AG09319 (cell line): ENCODE measurements around the gene MAMLD1.

Source experiments
- DNase-seq: peaks from one replicate; pipeline ENCODE4 v3.0.0-alpha.2; 2010; ENCODE audit warnings: low read depth; ENCODE audit errors: extremely low read depth
- CTCF ChIP-seq: IDR thresholded peaks from 2 replicates; pipeline ENCODE4 v1.5.1; 2011; ENCODE audit warnings: low read depth, mild to moderate bottlenecking, inconsistent platforms, low read length, moderate library complexity

The MAMLD1 gene

GRCh38 chrX:150352581-150352980 lies 10.5 kb upstream of the MAMLD1 start:
- DNase-seq = no peak
- TF ChIP-seq CTCF = no peak

DNA sequence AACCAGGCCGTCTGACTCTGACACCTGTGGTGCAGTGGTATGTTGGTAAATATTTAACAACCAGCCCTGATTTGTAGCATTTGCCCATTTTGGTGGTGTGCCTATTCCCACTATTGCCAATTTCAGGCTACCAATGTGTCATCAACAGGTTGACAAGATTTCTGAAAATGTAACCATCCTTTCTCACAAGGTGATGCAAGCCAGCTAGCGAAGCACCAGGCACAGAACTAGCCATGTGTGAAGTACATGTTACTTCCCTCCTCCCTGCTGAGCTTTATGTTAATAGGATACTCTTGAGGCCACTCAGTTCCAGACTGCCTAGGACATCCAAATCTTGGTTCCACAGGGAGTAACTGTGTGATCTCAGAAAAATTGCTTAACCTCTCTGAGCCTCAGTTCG lies 7.2 kb upstream of the MAMLD1 start:
- no peak for DNase-seq
- TF ChIP-seq CTCF = no peak

- no peak for DNase-seq
- TF ChIP-seq CTCF = no peak
These were observed 5.3 kb upstream of the MAMLD1 start for GRCh38 chrX:150357790-150358189.

GRCh38 chrX:150358651-150359050 lies 4.5 kb upstream of the MAMLD1 start:
- no peak for TF ChIP-seq CTCF
- DNase-seq = no peak

GRCh38 chrX:150360331-150360730 lies 2.8 kb upstream of the MAMLD1 start:
- no peak for DNase-seq
- no peak for TF ChIP-seq CTCF

- no peak for DNase-seq
These were observed 1.9 kb upstream of the MAMLD1 start for GRCh38 chrX:150361070-150361776.

More at GRCh38 chrX:150361070-150361776, 1.9 kb upstream of the MAMLD1 start:
- no peak; the same call in 1 of the 2 replicates for TF ChIP-seq CTCF
